H1 (cell line): ENCODE data around the gene C18orf63. TPM values are rescaled to one million over a fixed set of nuclear protein-coding genes. Genes with fewer than 3 reads are reported as not detected.

Source experiments
- CHD1 ChIP-seq: IDR thresholded peaks from 2 replicates; pipeline ENCODE4 v1.6.1; 2012; ENCODE audit warnings: low read depth, low read length, improper control_type of control experiment
- CHD2 ChIP-seq: IDR thresholded peaks from 2 replicates; pipeline ENCODE4 v1.6.1; 2012; ENCODE audit warnings: low read length, improper control_type of control experiment
- CHD7 ChIP-seq: fragments of 300-600 bp; sonication (generic); IDR thresholded peaks from 2 replicates; pipeline ENCODE4 v1.7.1; 2012; ENCODE audit warnings: low read length, moderate library complexity, mild to moderate bottlenecking, inconsistent platforms; ENCODE audit not compliant: insufficient replicate concordance
- E2F6 ChIP-seq: IDR thresholded peaks from 2 replicates; pipeline ENCODE4 v1.6.1; 2012; ENCODE audit warnings: inconsistent platforms
- KDM5A ChIP-seq: fragments of 200-600 bp; IDR thresholded peaks from 2 replicates; pipeline ENCODE4 v1.7.1; 2012; ENCODE audit warnings: mild to moderate bottlenecking, low read length, inconsistent platforms, mixed read lengths
- polyA plus RNA-seq, 7 experiments: library from polyadenylated mRNA; depleted of rRNA in 3 of 7; stranded (reverse) in 5 of 7; unstranded in 2 of 7; fragments of >200 nt in 5 of 7; fragments of 200-250 nt in 2 of 7; gene quantifications; 1 replicate in 5 of 7; 2 replicates in 1 of 7; 4 replicates in 1 of 7; pipeline versions ENCODE4 v1.2.1 to v1.2.3, GENCODE V29; 2011 to 2013; ENCODE audit warnings: missing spikeins in 2 of 7, mixed read lengths in 2 of 7
- total RNA-seq: library from RNA; stranded (reverse); fragmentation: NEBNext Ultra II Directional; extraction: Animal tissue kit (Norgen Biotek cat#: 25700); gene quantifications from 2 replicates; pipeline ENCODE4 v1.2.1, GENCODE V29; 2021

C18orf63 gene
- total and polyA plus RNA-seq, 2 of the 8 experiments (the other 6 are each of a cell fraction or from before 2014, with no cell fraction given), result not detected

- TF ChIP-seq CHD7, result no peak
- TF ChIP-seq KDM5A, result no peak
- TF ChIP-seq CHD1, result no peak
- TF ChIP-seq E2F6, result no peak
- no peak for TF ChIP-seq CHD2
Measured at GRCh38 chr18:74381621-74382295, 66.1 kb downstream of the C18orf63 start (continued).
